Lower lobe of right lung (tissue), 2 donors: ENCODE results near the gene LRRC4C. TPM values are rescaled to one million over a fixed set of nuclear protein-coding genes. Genes with fewer than 3 reads are reported as not detected.

Experiments
- ATAC-seq, 2 donors: fragments of 200-7000 bp; cut with Tn5 transposase; one replicate each; pipeline ENCODE4 v1.9.1; 2020 to 2022; ENCODE audit warnings: mild to moderate bottlenecking in 2 of 2, moderate library complexity in 2 of 2
- DNase-seq: peaks from one replicate; pipeline ENCODE4 v3.0.0-alpha.2; 2020
- H3K27ac ChIP-seq: fragments of 200-600 bp; one replicate; pipeline ENCODE4 v1.8.0; 2022
- H3K27me3 ChIP-seq: fragments of 200-600 bp; one replicate; pipeline ENCODE4 v1.8.0; 2022; ENCODE audit warnings: low read depth
- H3K36me3 ChIP-seq: fragments of 200-600 bp; one replicate; pipeline ENCODE4 v1.8.0; 2022; ENCODE audit warnings: mild to moderate bottlenecking
- H3K4me1 ChIP-seq: fragments of 200-600 bp; one replicate; pipeline ENCODE4 v1.8.0; 2022
- H3K4me3 ChIP-seq: fragments of 200-600 bp; one replicate; pipeline ENCODE4 v1.8.0; 2022; ENCODE audit warnings: mild to moderate bottlenecking
- H3K9me3 ChIP-seq: fragments of 200-600 bp; one replicate; pipeline ENCODE4 v1.8.0; 2022
- CTCF ChIP-seq: fragments of 200-600 bp; IDR thresholded peaks from one replicate; pipeline ENCODE4 v1.8.0; 2022; ENCODE audit warnings: antibody characterized with exemption, mild to moderate bottlenecking
- intact Hi-C: fragments of 100-400 bp; cut with DNase I; formaldehyde crosslinking; loops from one replicate; pipeline ENCODE4 v1.11.0; 2022
- total RNA-seq: library from RNA; stranded (reverse); fragmentation: NEBNext Ultra II Directional; extraction: Animal tissue kit (Norgen Biotek cat#: 25700); gene quantifications from one replicate; pipeline ENCODE4 v1.2.1, GENCODE V29; 2021
- donor health status: DM: no; HTN: yes; CAD: no; lungs with severe emphysema.

The LRRC4C gene
- total RNA-seq, 1 donor from 2014 or later: 0.86 TPM

- H3K27me3 ChIP-seq: no peaks in the 10 kb centered on the region
- H3K4me3 ChIP-seq: no peak overlapping the region
- TF ChIP-seq CTCF: no peak
- DNase-seq (no peak), ATAC-seq (no peak)
- H3K36me3 ChIP-seq: no peaks in the 10 kb centered on the region
- no peak overlapping the region for H3K27ac ChIP-seq
- no peaks in the 10 kb centered on the region for H3K9me3 ChIP-seq
- intact Hi-C loops: no loop called here
- H3K4me1 ChIP-seq: no peaks in the 10 kb centered on the region
Observed at GRCh38 chr11:41392596-41392995, 66.9 kb downstream of the LRRC4C start.

- no peak overlapping the region for H3K4me3 ChIP-seq
- no peak for ATAC-seq
Observed at GRCh38 chr11:41389623-41390130, 69.8 kb downstream of the LRRC4C start.

GRCh38 chr11:41384329-41384728 is 75.1 kb downstream of the LRRC4C start:
- no peak overlapping the region for H3K27ac ChIP-seq
- no peak overlapping the region for H3K4me3 ChIP-seq
- no peaks in the 10 kb centered on the region for H3K27me3 ChIP-seq
- intact Hi-C loops: no loop called here
- H3K4me1 ChIP-seq: no peaks in the 10 kb centered on the region
- TF ChIP-seq CTCF: no peak
- DNase-seq (no peak), ATAC-seq (no peak)
- H3K36me3 ChIP-seq: no peaks in the 10 kb centered on the region
- no peaks in the 10 kb centered on the region for H3K9me3 ChIP-seq

More at GRCh38 chr11:41389623-41390130, 69.8 kb downstream of the LRRC4C start:
- Histone ChIP-seq H3K4me1 (no peaks in the 10 kb centered on the region), H3K36me3 (no peaks in the 10 kb centered on the region), H3K9me3 (no peaks in the 10 kb centered on the region), H3K27me3 (no peaks in the 10 kb centered on the region), H3K27ac (no peak overlapping the region)
- DNase-seq: no peak
- intact Hi-C loops: no loop called here
- TF ChIP-seq CTCF: no peak

- Histone ChIP-seq H3K9me3 (no peaks in the 10 kb centered on the region), H3K4me1 (no peaks in the 10 kb centered on the region), H3K27me3 (no peaks in the 10 kb centered on the region), H3K27ac (no peak overlapping the region), H3K4me3 (no peak overlapping the region), H3K36me3 (no peaks in the 10 kb centered on the region)
- intact Hi-C loops: no loop called here
- DNase-seq (no peak), ATAC-seq (no peak)
- TF ChIP-seq CTCF: no peak
Observed at GRCh38 chr11:41383768-41384167, 75.7 kb downstream of the LRRC4C start.

- ATAC-seq (no peak), DNase-seq (no peak)
- no peak overlapping the region for H3K4me3 ChIP-seq
- H3K27ac ChIP-seq: no peak overlapping the region
- TF ChIP-seq CTCF: no peak
- no peaks in the 10 kb centered on the region for H3K4me1 ChIP-seq
- intact Hi-C loops: no loop called here
- H3K36me3 ChIP-seq: no peaks in the 10 kb centered on the region
- H3K27me3 ChIP-seq: no peaks in the 10 kb centered on the region
- H3K9me3 ChIP-seq: no peaks in the 10 kb centered on the region
Observed at GRCh38 chr11:41382927-41383326, 76.5 kb downstream of the LRRC4C start.

- Histone ChIP-seq H3K27me3 (no peaks in the 10 kb centered on the region), H3K4me1 (no peaks in the 10 kb centered on the region), H3K4me3 (no peak overlapping the region), H3K36me3 (no peaks in the 10 kb centered on the region), H3K9me3 (no peaks in the 10 kb centered on the region), H3K27ac (no peak overlapping the region)
- TF ChIP-seq CTCF: no peak
- intact Hi-C loops: no loop called here
- no peak for DNase-seq
- ATAC-seq: no peak
Observed at GRCh38 chr11:41379084-41379483, 80.4 kb downstream of the LRRC4C start.
